GM19193 (cell line): ENCODE data around the gene MTTP.

ENCODE experiments used
- POLR2A ChIP-seq: IDR thresholded peaks from 4 replicates; pipeline ENCODE4 v1.6.1; 2011; ENCODE audit not compliant: insufficient read depth, insufficient read length; ENCODE audit errors: extremely low read depth

MTTP gene

GRCh38 chr4:99574530-99575324 is at the start of gene MTTP:
Gene MTTP (plus strand): TSS chr4:99574824. CDS start chr4:99574910, 86 bp downstream.
- no peak for TF ChIP-seq POLR2A

GRCh38 chr4:99529228-99529627 is 45.4 kb upstream of the MTTP start:
- TF ChIP-seq POLR2A: no peak

GRCh38 chr4:99529956-99530355 is 44.7 kb upstream of the MTTP start:
- no peak for TF ChIP-seq POLR2A

- no peak for TF ChIP-seq POLR2A
These were observed 38.4 kb upstream of the MTTP start for GRCh38 chr4:99536271-99536670.

GRCh38 chr4:99536848-99537247 is 37.8 kb upstream of the MTTP start:
- no peak for TF ChIP-seq POLR2A

GRCh38 chr4:99537674-99538073 is 37.0 kb upstream of the MTTP start:
- no peak for TF ChIP-seq POLR2A

GRCh38 chr4:99540277-99540939 is 34.2 kb upstream of the MTTP start:
- TF ChIP-seq POLR2A: no peak

GRCh38 chr4:99552872-99553271 is 21.8 kb upstream of the MTTP start:
- TF ChIP-seq POLR2A: no peak

- TF ChIP-seq POLR2A: peak; percentile 84
These were observed 11.1 kb upstream of the MTTP start, which contains the start of gene TRMT10A for GRCh38 chr4:99563310-99564186. Gene TRMT10A (minus strand): TSS chr4:99564039. CDS start chr4:99559338, 4,701 bp downstream.

- no peak for TF ChIP-seq POLR2A
These were observed 9.7 kb upstream of the MTTP start for GRCh38 chr4:99564921-99565320.

- no peak for TF ChIP-seq POLR2A
These were observed 2.7 kb upstream of the MTTP start for GRCh38 chr4:99571883-99572282.

GRCh38 chr4:99572527-99573240 is 1.9 kb upstream of the MTTP start:
- no peak for TF ChIP-seq POLR2A

- no peak for TF ChIP-seq POLR2A
These were observed 772 bp upstream of the MTTP start for GRCh38 chr4:99573735-99574368.

- TF ChIP-seq POLR2A: no peak
These were observed 4.1 kb downstream of the MTTP start for GRCh38 chr4:99578714-99579113.
